ENCODE results near the gene HELZ.

GRCh38 chr17:67125924-67126323, 119.1 kb downstream of the HELZ start:
- TF ChIP-seq POLR2A (IDR thresholded peaks at IDR 0.05), result no peak
- TF ChIP-seq, protein P1, sequence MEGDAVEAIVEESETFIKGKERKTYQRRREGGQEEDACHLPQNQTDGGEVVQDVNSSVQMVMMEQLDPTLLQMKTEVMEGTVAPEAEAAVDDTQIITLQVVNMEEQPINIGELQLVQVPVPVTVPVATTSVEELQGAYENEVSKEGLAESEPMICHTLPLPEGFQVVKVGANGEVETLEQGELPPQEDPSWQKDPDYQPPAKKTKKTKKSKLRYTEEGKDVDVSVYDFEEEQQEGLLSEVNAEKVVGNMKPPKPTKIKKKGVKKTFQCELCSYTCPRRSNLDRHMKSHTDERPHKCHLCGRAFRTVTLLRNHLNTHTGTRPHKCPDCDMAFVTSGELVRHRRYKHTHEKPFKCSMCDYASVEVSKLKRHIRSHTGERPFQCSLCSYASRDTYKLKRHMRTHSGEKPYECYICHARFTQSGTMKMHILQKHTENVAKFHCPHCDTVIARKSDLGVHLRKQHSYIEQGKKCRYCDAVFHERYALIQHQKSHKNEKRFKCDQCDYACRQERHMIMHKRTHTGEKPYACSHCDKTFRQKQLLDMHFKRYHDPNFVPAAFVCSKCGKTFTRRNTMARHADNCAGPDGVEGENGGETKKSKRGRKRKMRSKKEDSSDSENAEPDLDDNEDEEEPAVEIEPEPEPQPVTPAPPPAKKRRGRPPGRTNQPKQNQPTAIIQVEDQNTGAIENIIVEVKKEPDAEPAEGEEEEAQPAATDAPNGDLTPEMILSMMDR (IDR thresholded peaks at IDR 0.05), result no peak

Measured in ovary (tissue), 3 donors.